Measurements from ENCODE around the gene CAMTA1. TPM values are rescaled to one million over a fixed set of nuclear protein-coding genes. Genes with fewer than 3 reads are reported as not detected.

CAMTA1 gene
- total and polyA plus RNA-seq, 2 experiments from 2014 or later: 213 to 341 TPM

DNA sequence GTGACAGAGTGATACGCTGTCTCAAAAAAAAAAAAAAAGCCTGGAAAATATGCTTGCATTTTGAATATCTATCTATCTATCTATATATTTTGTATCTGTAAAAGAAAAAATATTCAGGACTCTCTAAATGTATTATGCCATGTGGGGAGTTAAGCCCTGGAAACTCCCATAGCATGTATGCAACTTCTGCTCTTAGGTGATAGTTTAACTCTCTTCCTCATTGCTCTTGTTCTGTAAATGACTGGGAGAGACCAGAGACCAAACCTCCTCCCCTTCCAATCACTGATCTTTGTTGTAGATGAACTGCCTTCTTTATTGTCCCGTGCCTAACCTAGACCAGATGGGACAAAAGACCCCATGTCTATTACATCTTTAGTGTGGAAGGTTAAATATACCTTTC lies 37.6 kb upstream of the CAMTA1 start:
- TF ChIP-seq, protein P1, sequence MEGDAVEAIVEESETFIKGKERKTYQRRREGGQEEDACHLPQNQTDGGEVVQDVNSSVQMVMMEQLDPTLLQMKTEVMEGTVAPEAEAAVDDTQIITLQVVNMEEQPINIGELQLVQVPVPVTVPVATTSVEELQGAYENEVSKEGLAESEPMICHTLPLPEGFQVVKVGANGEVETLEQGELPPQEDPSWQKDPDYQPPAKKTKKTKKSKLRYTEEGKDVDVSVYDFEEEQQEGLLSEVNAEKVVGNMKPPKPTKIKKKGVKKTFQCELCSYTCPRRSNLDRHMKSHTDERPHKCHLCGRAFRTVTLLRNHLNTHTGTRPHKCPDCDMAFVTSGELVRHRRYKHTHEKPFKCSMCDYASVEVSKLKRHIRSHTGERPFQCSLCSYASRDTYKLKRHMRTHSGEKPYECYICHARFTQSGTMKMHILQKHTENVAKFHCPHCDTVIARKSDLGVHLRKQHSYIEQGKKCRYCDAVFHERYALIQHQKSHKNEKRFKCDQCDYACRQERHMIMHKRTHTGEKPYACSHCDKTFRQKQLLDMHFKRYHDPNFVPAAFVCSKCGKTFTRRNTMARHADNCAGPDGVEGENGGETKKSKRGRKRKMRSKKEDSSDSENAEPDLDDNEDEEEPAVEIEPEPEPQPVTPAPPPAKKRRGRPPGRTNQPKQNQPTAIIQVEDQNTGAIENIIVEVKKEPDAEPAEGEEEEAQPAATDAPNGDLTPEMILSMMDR (IDR thresholded peaks at IDR 0.05; ENCODE audit: low read depth, low read length): no peak
- Histone ChIP-seq H3K27me3 (peaks cover 5% of the 10 kb centered on the region), H3K27ac (no peak overlapping the region), H3K9me3 (ENCODE audit: low read depth) (no peaks in the 10 kb centered on the region), H3K4me3 (no peak overlapping the region), H3K36me3 (no peaks in the 10 kb centered on the region), H3K4me1 (ENCODE audit: low read depth) (no peaks in the 10 kb centered on the region)
- DNase-seq (ENCODE audit: low read depth in 1 of 2, low spot score in 1 of 2): no peak

DNA sequence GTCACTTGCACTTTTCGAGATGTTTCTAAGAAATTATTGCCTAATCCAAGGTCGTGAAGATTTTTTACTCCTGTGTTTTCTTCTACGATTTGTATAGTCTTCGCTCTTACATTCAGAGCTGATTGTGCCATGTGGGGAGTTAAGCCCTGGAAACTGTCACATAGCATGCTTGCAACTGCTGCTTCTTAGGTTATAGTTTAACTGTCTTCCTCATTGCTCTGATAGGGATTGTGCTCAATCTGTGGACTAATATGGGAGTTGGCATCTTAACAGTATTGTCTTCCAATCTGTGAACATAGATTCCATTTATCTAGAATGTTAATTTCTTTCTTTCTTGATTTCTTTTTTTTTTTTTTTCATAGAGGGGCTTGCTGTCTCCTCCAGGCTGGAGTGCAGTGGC lies 34.8 kb upstream of the CAMTA1 start:
- TF ChIP-seq, protein P1 (IDR thresholded peaks at IDR 0.05; ENCODE audit: low read depth, low read length): no peak
- Histone ChIP-seq H3K36me3 (no peaks in the 10 kb centered on the region), H3K4me1 (ENCODE audit: low read depth) (no peaks in the 10 kb centered on the region), H3K27ac (no peak overlapping the region), H3K4me3 (no peak overlapping the region), H3K9me3 (ENCODE audit: low read depth) (no peaks in the 10 kb centered on the region), H3K27me3 (peaks cover 5% of the 10 kb centered on the region)
- DNase-seq (ENCODE audit: low read depth in 1 of 2, low spot score in 1 of 2): no peak

DNA sequence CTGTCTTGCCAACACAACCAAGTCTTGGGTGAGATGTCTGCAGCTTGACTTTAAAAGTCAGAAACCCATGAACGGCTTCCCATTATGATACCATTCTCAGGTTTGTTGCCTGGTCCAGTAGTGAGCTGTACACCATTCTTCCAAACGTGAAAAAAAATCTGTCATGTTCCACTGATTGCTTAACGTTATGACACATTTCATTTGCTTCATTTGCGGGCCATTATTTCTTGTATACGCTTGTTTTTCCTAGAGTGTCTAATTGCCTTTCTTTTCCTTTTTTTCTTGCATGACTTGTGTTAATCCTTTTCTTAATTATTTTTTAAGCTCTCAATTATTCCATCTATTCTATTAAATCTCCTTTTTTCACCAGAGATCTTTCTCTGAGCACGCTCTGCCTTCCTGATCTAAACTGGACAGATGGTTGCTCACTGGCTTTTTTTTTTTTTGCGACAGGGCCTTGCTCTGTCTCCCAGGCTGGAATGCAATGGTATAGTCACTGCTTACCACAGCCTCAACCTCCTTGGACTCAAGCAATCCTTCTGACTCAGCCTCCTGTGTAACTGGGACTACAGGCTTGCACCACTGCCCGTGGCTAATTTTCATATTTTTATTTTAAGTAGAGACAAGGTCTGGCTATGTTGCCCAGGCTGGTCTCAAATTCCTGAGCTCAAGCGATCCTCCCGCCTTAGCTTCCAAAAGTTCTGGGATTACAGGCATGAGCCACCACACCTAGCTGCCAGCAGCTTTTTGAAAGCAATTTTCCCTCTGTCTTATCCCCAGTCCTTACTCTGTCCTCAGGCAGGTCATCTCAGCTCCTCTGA lies 31.7 kb upstream of the CAMTA1 start:
- DNase-seq (ENCODE audit: low read depth in 1 of 2, low spot score in 1 of 2): no peak
- TF ChIP-seq, protein P1 (IDR thresholded peaks at IDR 0.05; ENCODE audit: low read depth, low read length): no peak
- Histone ChIP-seq H3K36me3 (no peaks in the 10 kb centered on the region), H3K4me1 (ENCODE audit: low read depth) (no peaks in the 10 kb centered on the region), H3K4me3 (no peak overlapping the region), H3K27ac (no peak overlapping the region), H3K27me3 (peaks cover 5% of the 10 kb centered on the region), H3K9me3 (ENCODE audit: low read depth) (no peaks in the 10 kb centered on the region)

DNA sequence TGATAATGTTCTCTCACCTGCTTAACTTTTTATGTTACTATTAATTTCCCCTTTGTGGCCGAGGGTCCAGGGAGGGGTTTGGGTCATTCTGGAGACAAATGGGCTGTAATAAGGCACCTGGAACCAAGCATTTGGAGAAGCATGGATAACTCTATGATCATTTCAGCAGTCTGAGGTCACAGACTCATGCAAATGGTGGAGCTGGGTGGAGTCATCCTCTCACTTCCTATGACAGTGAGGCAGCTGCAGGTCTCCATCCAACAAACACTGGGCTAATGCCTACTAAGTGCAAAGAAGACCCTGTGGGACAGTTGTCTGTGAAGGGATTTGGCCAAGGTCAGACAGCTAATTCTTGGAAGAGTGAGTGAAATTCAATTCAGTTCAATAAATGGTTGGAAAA lies 28.8 kb upstream of the CAMTA1 start:
- no peaks in the 10 kb centered on the region for H3K9me3 ChIP-seq (ENCODE audit: low read depth)
- H3K27ac ChIP-seq: no peak overlapping the region
- H3K4me1 ChIP-seq (ENCODE audit: low read depth): no peaks in the 10 kb centered on the region
- H3K4me3 ChIP-seq: no peak overlapping the region
- no peaks in the 10 kb centered on the region for H3K36me3 ChIP-seq
- H3K27me3 ChIP-seq: no peaks in the 10 kb centered on the region
- no peak for DNase-seq (ENCODE audit: low read depth in 1 of 2, low spot score in 1 of 2)
- TF ChIP-seq, protein P1 (IDR thresholded peaks at IDR 0.05; ENCODE audit: low read depth, low read length): no peak

DNA sequence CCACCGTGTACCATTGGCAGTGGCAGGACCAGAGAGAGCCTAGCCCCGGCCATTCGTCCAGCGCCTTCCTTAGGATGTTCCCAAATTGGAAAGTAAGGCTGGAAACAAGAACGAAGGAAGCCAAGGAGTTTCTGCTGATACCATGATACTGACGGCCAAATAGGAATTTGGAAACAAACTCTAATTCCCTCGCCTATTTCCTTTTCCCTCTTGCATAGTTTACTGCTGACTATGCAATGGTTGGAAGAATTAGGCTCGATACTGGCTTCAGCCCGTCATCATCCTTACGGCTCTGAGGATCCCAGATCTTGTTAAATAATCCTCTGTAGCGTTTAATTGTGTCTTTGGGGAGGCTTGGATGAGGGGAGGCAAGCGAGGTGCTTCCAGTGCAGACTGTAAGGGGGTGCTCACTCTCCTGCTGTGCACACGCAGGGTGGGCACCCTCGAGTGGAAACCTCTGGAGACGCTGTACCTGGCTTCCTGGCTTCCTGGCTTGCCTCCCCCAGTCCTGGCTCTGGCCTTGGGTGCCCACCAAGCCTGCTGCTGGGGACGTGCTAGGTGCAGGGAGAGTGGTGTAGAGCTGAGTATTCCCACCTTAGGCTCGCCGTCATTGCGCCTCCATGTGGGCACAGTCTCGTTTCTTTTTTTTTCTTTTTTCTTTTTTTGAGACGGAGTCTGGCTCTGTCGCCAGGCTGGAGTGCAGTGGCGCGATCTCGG lies 27.4 kb upstream of the CAMTA1 start:
- Histone ChIP-seq H3K4me3 (no peak overlapping the region), H3K27me3 (no peaks in the 10 kb centered on the region), H3K9me3 (ENCODE audit: low read depth) (no peaks in the 10 kb centered on the region), H3K4me1 (ENCODE audit: low read depth) (no peaks in the 10 kb centered on the region), H3K36me3 (no peaks in the 10 kb centered on the region), H3K27ac (no peak overlapping the region)
- DNase-seq (ENCODE audit: low read depth in 1 of 2, low spot score in 1 of 2): peak in 1 of 2 donors; percentile 27
- TF ChIP-seq, protein P1 (IDR thresholded peaks at IDR 0.05; ENCODE audit: low read depth, low read length): no peak

Measured in cardiac muscle cell (in vitro differentiated cells and primary cell).